Mesendoderm (in vitro differentiated cells): ENCODE data around the gene CSNK1G3. TPM values are rescaled to one million over a fixed set of nuclear protein-coding genes. Genes with fewer than 3 reads are reported as not detected.
A peak's percentile ranks its signal among the peaks of the same experiment; 100 is the strongest.
"Not testable (repeated sequence)": the region's sequence is repeated elsewhere in the genome, so short reads cannot be mapped to it uniquely, and the experiment has no call there.

ENCODE experiments used
- DNase-seq: peaks from one replicate; pipeline ENCODE4 v3.0.0; 2013
- H2AK5ac ChIP-seq: 2 replicates; pipeline ENCODE4 v1.6.1; 2013; ENCODE audit warnings: low read length, inconsistent platforms
- H2BK120ac ChIP-seq: 2 replicates; pipeline ENCODE4 v1.6.1; 2013; ENCODE audit warnings: low read depth, mild to moderate bottlenecking, low read length, moderate library complexity, mixed read lengths
- H2BK15ac ChIP-seq: replicated peaks from 2 replicates; pipeline ENCODE4 v1.6.1; 2013; ENCODE audit warnings: low read depth, mild to moderate bottlenecking, moderate library complexity
- H2BK5ac ChIP-seq: 2 replicates; pipeline ENCODE4 v1.6.1; 2013; ENCODE audit warnings: low read length, inconsistent platforms
- H3K18ac ChIP-seq: 2 replicates; pipeline ENCODE4 v1.6.1; 2013; ENCODE audit warnings: mild to moderate bottlenecking, low read length, mixed read lengths
- H3K23ac ChIP-seq: one replicate; pipeline ENCODE4 v1.6.1; 2013; ENCODE audit warnings: low read length
- H3K27ac ChIP-seq: 2 replicates; pipeline ENCODE4 v1.5.1; 2013; ENCODE audit warnings: low read depth, mild to moderate bottlenecking, inconsistent platforms, low read length, moderate library complexity
- H3K27me3 ChIP-seq: 2 replicates; pipeline ENCODE4 v1.6.1; 2013; ENCODE audit warnings: low read length, control low read depth, mild to moderate bottlenecking, inconsistent platforms; ENCODE audit not compliant: insufficient read depth, poor library complexity
- H3K36me3 ChIP-seq: 2 replicates; pipeline ENCODE4 v1.6.1; 2013; ENCODE audit warnings: low read length, inconsistent platforms; ENCODE audit not compliant: control insufficient read depth, insufficient read depth
- H3K4ac ChIP-seq: one replicate; pipeline ENCODE4 v1.6.1; 2013; ENCODE audit warnings: low read depth, mild to moderate bottlenecking, low read length, moderate library complexity
- H3K4me1 ChIP-seq: 2 replicates; pipeline ENCODE4 v1.6.1; 2013; ENCODE audit warnings: low read depth, low read length, inconsistent platforms; ENCODE audit not compliant: control insufficient read depth
- H3K4me2 ChIP-seq: 2 replicates; pipeline ENCODE4 v1.6.1; 2013; ENCODE audit warnings: low read length
- H3K4me3 ChIP-seq: 2 replicates; pipeline ENCODE4 v1.5.1; 2013; ENCODE audit warnings: mild to moderate bottlenecking, low read length
- H3K56ac ChIP-seq: one replicate; pipeline ENCODE4 v1.6.1; 2013; ENCODE audit warnings: low read length
- H3K79me1 ChIP-seq: 2 replicates; pipeline ENCODE4 v1.6.1; 2013; ENCODE audit warnings: low read length, inconsistent platforms
- H3K79me2 ChIP-seq: 2 replicates; pipeline ENCODE4 v1.6.1; 2013; ENCODE audit warnings: mild to moderate bottlenecking, low read length; ENCODE audit not compliant: control insufficient read depth, insufficient read depth
- H3K9ac ChIP-seq: 2 replicates; pipeline ENCODE4 v1.6.1; 2013; ENCODE audit warnings: low read length, inconsistent platforms
- H4K5ac ChIP-seq: one replicate; pipeline ENCODE4 v1.6.1; 2013; ENCODE audit warnings: low read length
- H4K8ac ChIP-seq: one replicate; pipeline ENCODE4 v1.6.1; 2013; ENCODE audit warnings: low read depth, mild to moderate bottlenecking, control low read depth, low read length, moderate library complexity
- WGBS: extraction: QIAGEN DNeasy Blood & Tissue Kit; methylation state at CpG from one replicate; pipeline ENCODE4 v1.1.7; 2013; ENCODE audit warnings: low lambda C conversion rate, missing lambda C conversion rate; ENCODE audit not compliant: insufficient coverage; ENCODE audit errors: extremely low coverage; 5-methylcytosine and 5-hydroxymethylcytosine counted together
- polyA plus RNA-seq, 2 experiments: library from polyadenylated mRNA; stranded (reverse); fragments of 200-250 nt; gene quantifications; one replicate each; pipeline ENCODE4 v1.2.3, GENCODE V29; 2013

Gene CSNK1G3
- 36.1 TPM for polyA plus RNA-seq (2013, experiment 1 of 2)
- polyA plus RNA-seq (2013, experiment 2 of 2), result 35.5 TPM

- Histone ChIP-seq H3K56ac (peak within 1 kb of the TSS; percentile 95), H3K9ac (peak within 1 kb of the TSS; percentile 86), H3K79me2 (peaks cover 25% of the 10 kb centered on the region), H3K4ac (peak within 1 kb of the TSS; percentile 72), H3K4me1 (peaks cover 5% of the 10 kb centered on the region), H3K23ac (no peak within 1 kb of the TSS), H3K27me3 (no peaks in the 10 kb centered on the region), H3K4me3 (peak within 1 kb of the TSS; percentile 72), H2BK5ac (no peak within 1 kb of the TSS), H4K8ac (peak within 1 kb of the TSS; percentile 67), H3K27ac (peak within 1 kb of the TSS; percentile 99), H3K4me2 (peak within 1 kb of the TSS; percentile 90), H2AK5ac (no peak within 1 kb of the TSS), H3K18ac (peak within 1 kb of the TSS; percentile 98), H3K36me3 (no peaks in the 10 kb centered on the region), H2BK120ac (peak within 1 kb of the TSS; percentile 55), H3K79me1 (peaks cover 6% of the 10 kb centered on the region), H2BK15ac (no peak within 1 kb of the TSS), H4K5ac (no peak within 1 kb of the TSS)
- DNase-seq, result peak; percentile 98
- no CpG with 5 or more reads among the region's 82 CpGs for WGBS
Observed at GRCh38 chr5:123511648-123512605, at the start of gene CSNK1G3. TSS of gene CSNK1G3 (plus strand) at chr5:123512177. CDS start at chr5:123545664, 33,487 bp downstream.

- H3K36me3 ChIP-seq, H2BK15ac ChIP-seq, H2BK5ac ChIP-seq, H3K4ac ChIP-seq, DNase-seq, H3K56ac ChIP-seq, H3K27me3 ChIP-seq, H3K23ac ChIP-seq, H4K8ac ChIP-seq, H3K9ac ChIP-seq, H4K5ac ChIP-seq, H3K4me1 ChIP-seq, H3K4me3 ChIP-seq, H3K79me1 ChIP-seq, H3K4me2 ChIP-seq, H3K27ac ChIP-seq, H3K79me2 ChIP-seq, H3K18ac ChIP-seq, H2BK120ac ChIP-seq, H2AK5ac ChIP-seq: not testable (repeated sequence)
- WGBS, result no CpG with 5 or more reads among the region's 1 CpG
Observed at GRCh38 chr5:123466839-123467238, 45.1 kb upstream of the CSNK1G3 start.

DNA sequence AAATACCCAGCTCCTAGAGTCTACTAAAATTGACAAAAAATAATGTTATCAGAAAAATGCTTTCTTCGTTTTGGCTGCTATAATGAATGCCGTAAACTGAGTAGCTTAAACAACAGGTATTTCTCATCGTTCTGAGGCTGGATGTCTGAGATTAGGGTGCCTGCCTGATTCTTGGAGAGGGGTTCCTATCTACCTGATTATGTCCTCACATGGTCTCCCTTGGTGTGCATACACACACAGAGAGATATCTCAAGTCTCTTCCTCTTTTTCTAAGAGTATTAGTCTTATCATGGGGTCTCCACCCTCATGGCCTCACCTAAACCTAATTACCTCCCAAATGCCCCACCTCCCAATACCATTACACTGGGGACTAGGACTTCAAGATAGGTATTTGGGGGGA, 40.6 kb upstream of the CSNK1G3 start:
- no peak overlapping the region for H3K18ac ChIP-seq
- no peaks in the 10 kb centered on the region for H3K36me3 ChIP-seq
- H3K4me3 ChIP-seq, result no peak overlapping the region
- H3K27me3 ChIP-seq, result no peaks in the 10 kb centered on the region
- H3K27ac ChIP-seq, result no peak overlapping the region
- no peak overlapping the region for H2BK120ac ChIP-seq
- no peak overlapping the region for H2BK15ac ChIP-seq
- H3K79me1 ChIP-seq, result no peaks in the 10 kb centered on the region
- H3K23ac ChIP-seq, result no peak overlapping the region
- H2AK5ac ChIP-seq, result no peak overlapping the region
- no peak for DNase-seq
- no peak overlapping the region for H3K9ac ChIP-seq
- no peak overlapping the region for H2BK5ac ChIP-seq
- H4K8ac ChIP-seq, result no peak overlapping the region
- no peaks in the 10 kb centered on the region for H3K4me1 ChIP-seq
- no CpG with 5 or more reads among the region's 3 CpGs for WGBS
- no peak overlapping the region for H4K5ac ChIP-seq
- H3K4ac ChIP-seq, result no peak overlapping the region
- H3K56ac ChIP-seq, result no peak overlapping the region
- no peaks in the 10 kb centered on the region for H3K79me2 ChIP-seq
- no peak overlapping the region for H3K4me2 ChIP-seq

GRCh38 chr5:123472150-123472924, 39.6 kb upstream of the CSNK1G3 start:
- Histone ChIP-seq H4K5ac (no peak overlapping the region), H4K8ac (no peak overlapping the region), H3K9ac (no peak overlapping the region), H3K4me2 (no peak overlapping the region), H3K27me3 (no peaks in the 10 kb centered on the region), H3K36me3 (no peaks in the 10 kb centered on the region), H2BK15ac (no peak overlapping the region), H3K23ac (no peak overlapping the region), H3K27ac (no peak overlapping the region), H2AK5ac (no peak overlapping the region), H3K4ac (no peak overlapping the region), H3K79me2 (no peaks in the 10 kb centered on the region), H3K56ac (no peak overlapping the region), H2BK5ac (no peak overlapping the region), H3K4me3 (no peak overlapping the region), H2BK120ac (no peak overlapping the region), H3K79me1 (no peaks in the 10 kb centered on the region), H3K4me1 (no peaks in the 10 kb centered on the region), H3K18ac (no peak overlapping the region)
- DNase-seq, result no peak
- WGBS, result no CpG with 5 or more reads among the region's 8 CpGs

- Histone ChIP-seq H3K23ac (no peak overlapping the region), H2BK120ac (no peak overlapping the region), H3K9ac (no peak overlapping the region), H4K8ac (no peak overlapping the region), H2BK15ac (no peak overlapping the region), H3K4me1 (no peaks in the 10 kb centered on the region), H2BK5ac (no peak overlapping the region), H3K4me2 (no peak overlapping the region), H3K79me1 (no peaks in the 10 kb centered on the region), H3K79me2 (no peaks in the 10 kb centered on the region), H3K36me3 (no peaks in the 10 kb centered on the region), H4K5ac (no peak overlapping the region), H3K18ac (no peak overlapping the region), H3K4me3 (no peak overlapping the region), H3K27ac (no peak overlapping the region), H2AK5ac (no peak overlapping the region), H3K27me3 (no peaks in the 10 kb centered on the region), H3K56ac (no peak overlapping the region), H3K4ac (no peak overlapping the region)
- DNase-seq, result no peak
Observed at GRCh38 chr5:123474228-123474627, 37.7 kb upstream of the CSNK1G3 start.
